Activated B cell treated with CpG ODN at 0.5 μM for 24 hours (primary cell): ENCODE results near the gene HYDIN. TPM values are rescaled to one million over a fixed set of nuclear protein-coding genes. Genes with fewer than 3 reads are reported as not detected.

Experiments used
- ATAC-seq: fragments of 200-7000 bp; cut with Tn5 transposase; one replicate; pipeline ENCODE4 v1.10.0; 2021; ENCODE audit warnings: low read depth, mild to moderate bottlenecking, moderate library complexity
- CTCF ChIA-PET: fragments of 350-600 bp; sonication (Branson Sonifier 250); formaldehyde crosslinking; loops from one replicate; lab custom pipeline; 2021; ENCODE audit warnings: antibody characterized with exemption; lab: Charles Lee
- POLR2A ChIA-PET: fragments of 350-600 bp; sonication (Branson Sonifier 250); formaldehyde crosslinking; loops from one replicate; lab custom pipeline; 2021; ENCODE audit warnings: antibody characterized with exemption; lab: Charles Lee
- DNase-seq: peaks from one replicate; pipeline ENCODE4 v3.0.0; 2022
- H3K27ac Mint-ChIP-seq: one replicate; pipeline ENCODE4 v1.8.0; 2020; ENCODE audit warnings: mixed read lengths
- H3K27me3 Mint-ChIP-seq: one replicate; pipeline ENCODE4 v1.8.0; 2021; ENCODE audit warnings: mixed read lengths
- H3K36me3 Mint-ChIP-seq: one replicate; pipeline ENCODE4 v1.8.0; 2021; ENCODE audit warnings: low read depth, mixed read lengths
- H3K4me1 Mint-ChIP-seq: one replicate; pipeline ENCODE4 v1.8.0; 2021; ENCODE audit warnings: mixed read lengths
- H3K4me3 Mint-ChIP-seq: one replicate; pipeline ENCODE4 v1.8.0; 2020; ENCODE audit warnings: mild to moderate bottlenecking, mixed read lengths
- H3K9me3 Mint-ChIP-seq: one replicate; pipeline ENCODE4 v1.8.0; 2020; ENCODE audit warnings: mixed read lengths
- intact Hi-C: fragments of 100-400 bp; cut with micrococcal nuclease; formaldehyde crosslinking; loops from one replicate; pipeline ENCODE4 v1.15.1; 2024
- total RNA-seq: library from RNA; stranded (reverse); gene quantifications from 2 replicates; pipeline ENCODE4 v1.2.3, GENCODE V29; 2022
- TF ChIP-seq, protein P1 (sequence below): fragments of 200-600 bp; IDR thresholded peaks from one replicate; pipeline ENCODE4 v1.8.0; 2022; ENCODE audit warnings: antibody characterized with exemption, mild to moderate bottlenecking

HYDIN gene
- total RNA-seq, 1 donor from 2014 or later = not detected

DNA sequence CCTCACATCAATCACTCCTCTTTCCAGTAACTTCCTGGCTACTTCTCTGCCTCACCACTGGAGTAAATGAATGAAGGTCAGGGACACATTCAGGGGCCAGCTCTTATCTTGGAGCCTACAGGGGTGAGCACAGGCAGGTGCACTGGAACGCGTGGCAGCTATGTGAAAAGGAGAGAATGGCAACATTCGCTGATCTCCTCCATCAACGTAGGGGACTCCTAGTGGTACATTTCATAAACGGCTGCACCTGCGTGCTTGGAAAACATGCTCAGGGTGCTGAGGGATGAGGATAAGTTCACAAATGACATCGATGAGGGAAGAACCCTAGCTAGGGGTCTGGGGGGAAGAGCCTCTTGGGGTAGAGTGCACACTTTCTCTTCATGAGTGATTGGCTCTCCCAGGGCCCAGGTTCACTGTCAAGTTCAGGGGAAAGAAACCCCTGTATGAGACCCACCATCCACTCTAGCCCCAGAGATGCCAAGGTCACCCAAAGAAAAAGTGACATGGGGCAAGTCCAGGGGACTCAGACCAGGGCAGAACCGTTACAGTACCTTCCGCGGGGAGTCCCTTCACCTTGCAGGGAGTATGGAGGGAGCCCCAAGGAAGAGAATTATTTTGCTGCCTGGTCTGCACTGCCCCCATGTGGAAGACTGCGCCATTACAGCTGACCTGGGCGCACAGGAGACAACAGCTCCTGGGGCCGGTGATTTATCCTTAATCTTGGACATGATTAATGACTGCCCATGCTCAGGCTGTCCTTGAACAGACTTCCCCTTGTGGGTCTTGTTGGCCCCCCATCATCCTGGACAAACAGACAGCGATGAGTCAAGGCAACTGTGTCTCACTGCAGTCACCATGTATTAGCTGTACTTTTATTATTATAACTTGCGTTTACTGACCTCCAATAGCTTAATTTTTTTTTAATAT is 459.6 kb downstream of the HYDIN start:
- Mint-ChIP-seq H3K27ac (no peak overlapping the region), H3K36me3 (peaks cover 74% of the 10 kb centered on the region), H3K27me3 (no peaks in the 10 kb centered on the region), H3K4me1 (no peaks in the 10 kb centered on the region), H3K4me3 (no peak overlapping the region), H3K9me3 (no peaks in the 10 kb centered on the region)
- peak; percentile 36 for DNase-seq
- ChIA-PET CTCF (interaction anchor here (0.7 to 1.9 kb wide), 12 partner anchors 8 to 729 kb away, joined by 3 to 12 read pairs (median 3); no protein-coding TSS in a partner anchor), POLR2A (interaction anchor here (0.6 to 1.5 kb wide), 3 partner anchors 30 to 1322 kb away, joined by 3 to 6 read pairs (median 4); partner anchors contain the start of genes TXNL4B and VAC14)
- peak; percentile 67 for ATAC-seq
- TF ChIP-seq, protein P1, sequence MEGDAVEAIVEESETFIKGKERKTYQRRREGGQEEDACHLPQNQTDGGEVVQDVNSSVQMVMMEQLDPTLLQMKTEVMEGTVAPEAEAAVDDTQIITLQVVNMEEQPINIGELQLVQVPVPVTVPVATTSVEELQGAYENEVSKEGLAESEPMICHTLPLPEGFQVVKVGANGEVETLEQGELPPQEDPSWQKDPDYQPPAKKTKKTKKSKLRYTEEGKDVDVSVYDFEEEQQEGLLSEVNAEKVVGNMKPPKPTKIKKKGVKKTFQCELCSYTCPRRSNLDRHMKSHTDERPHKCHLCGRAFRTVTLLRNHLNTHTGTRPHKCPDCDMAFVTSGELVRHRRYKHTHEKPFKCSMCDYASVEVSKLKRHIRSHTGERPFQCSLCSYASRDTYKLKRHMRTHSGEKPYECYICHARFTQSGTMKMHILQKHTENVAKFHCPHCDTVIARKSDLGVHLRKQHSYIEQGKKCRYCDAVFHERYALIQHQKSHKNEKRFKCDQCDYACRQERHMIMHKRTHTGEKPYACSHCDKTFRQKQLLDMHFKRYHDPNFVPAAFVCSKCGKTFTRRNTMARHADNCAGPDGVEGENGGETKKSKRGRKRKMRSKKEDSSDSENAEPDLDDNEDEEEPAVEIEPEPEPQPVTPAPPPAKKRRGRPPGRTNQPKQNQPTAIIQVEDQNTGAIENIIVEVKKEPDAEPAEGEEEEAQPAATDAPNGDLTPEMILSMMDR = no peak
- intact Hi-C loops = loop anchor here (2.0 to 10.0 kb wide), 2 partner anchors 588 to 606 kb away; partner anchors contain the start of gene CALB2

- Mint-ChIP-seq H3K27ac (no peak overlapping the region), H3K36me3 (peaks cover 67% of the 10 kb centered on the region), H3K4me1 (no peaks in the 10 kb centered on the region), H3K4me3 (no peak overlapping the region), H3K27me3 (no peaks in the 10 kb centered on the region), H3K9me3 (no peaks in the 10 kb centered on the region)
- TF ChIP-seq, protein P1 = no peak
- POLR2A ChIA-PET = no interaction called here
- CTCF ChIA-PET = interaction anchor here (0.7 to 1.2 kb wide), 2 partner anchors 8 to 28 kb away, joined by 3 read pairs; no protein-coding TSS in a partner anchor
- DNase-seq (no peak), ATAC-seq (no peak)
- intact Hi-C loops = loop anchor here (2.0 to 10.0 kb wide), 2 partner anchors 589 to 605 kb away; partner anchors contain the start of gene CALB2
Measured at GRCh38 chr16:70770291-70770625, 460.3 kb downstream of the HYDIN start.

DNA sequence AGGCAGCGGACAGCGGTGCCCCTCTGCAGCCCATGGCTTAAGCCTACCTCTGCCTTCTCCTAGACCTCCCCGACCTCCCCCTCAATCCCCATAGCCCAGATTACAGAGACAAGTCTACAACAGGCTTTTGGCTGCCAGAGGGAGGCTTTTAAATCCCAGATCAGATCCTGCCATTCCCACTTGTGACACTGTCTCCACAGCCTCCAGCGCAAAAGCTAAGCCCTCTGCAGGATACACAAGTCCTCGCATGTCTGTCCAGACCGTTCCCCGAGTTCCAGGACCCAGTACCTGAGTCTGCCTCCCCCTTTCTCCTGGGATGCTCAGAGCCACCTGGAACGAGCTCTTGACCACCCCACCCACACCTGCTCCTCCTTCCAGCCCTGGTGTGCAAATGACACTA is 460.8 kb downstream of the HYDIN start:
- Mint-ChIP-seq H3K27ac (no peak overlapping the region), H3K4me3 (no peak overlapping the region), H3K36me3 (peaks cover 65% of the 10 kb centered on the region), H3K27me3 (no peaks in the 10 kb centered on the region), H3K4me1 (no peaks in the 10 kb centered on the region), H3K9me3 (no peaks in the 10 kb centered on the region)
- intact Hi-C loops = loop anchor here (2.0 to 10.0 kb wide), 2 partner anchors 589 to 605 kb away; partner anchors contain the start of gene CALB2
- CTCF ChIA-PET = interaction anchor here (0.7 to 1.2 kb wide), 2 partner anchors 9 to 28 kb away, joined by 3 read pairs; no protein-coding TSS in a partner anchor
- TF ChIP-seq, protein P1 = no peak
- POLR2A ChIA-PET = no interaction called here
- DNase-seq = no peak
- no peak for ATAC-seq

GRCh38 chr16:70769131-70769530 is 461.4 kb downstream of the HYDIN start:
- ChIA-PET POLR2A (no interaction called here), CTCF (interaction anchor here (1.2 kb wide), 1 partner anchor 29 kb away, joined by 3 read pairs; no protein-coding TSS in a partner anchor)
- Mint-ChIP-seq H3K4me3 (no peak overlapping the region), H3K27ac (no peak overlapping the region), H3K36me3 (peaks cover 67% of the 10 kb centered on the region), H3K9me3 (no peaks in the 10 kb centered on the region), H3K4me1 (no peaks in the 10 kb centered on the region), H3K27me3 (no peaks in the 10 kb centered on the region)
- intact Hi-C loops = no loop called here
- DNase-seq (no peak), ATAC-seq (no peak)
- TF ChIP-seq, protein P1 = no peak

DNA sequence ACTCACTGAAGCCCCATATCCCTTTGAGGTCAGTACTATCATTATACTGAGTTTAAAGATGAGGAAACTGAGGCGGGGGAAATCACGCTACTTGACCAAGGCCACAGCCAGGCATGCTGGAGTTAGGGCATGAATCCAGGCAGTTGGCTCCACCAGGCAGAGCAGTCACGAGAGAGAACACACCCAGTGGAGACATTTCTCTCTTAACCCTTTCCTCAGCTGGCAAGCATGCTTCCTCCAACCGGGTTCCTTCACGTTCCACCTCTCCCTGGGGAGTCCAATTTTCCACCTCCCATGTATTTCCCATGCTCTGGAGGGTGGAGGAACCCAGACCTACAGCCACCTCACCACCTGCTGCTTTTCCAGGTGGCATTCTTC is 462.3 kb downstream of the HYDIN start:
- Mint-ChIP-seq H3K27me3 (no peaks in the 10 kb centered on the region), H3K36me3 (peaks cover 61% of the 10 kb centered on the region), H3K4me1 (no peaks in the 10 kb centered on the region), H3K9me3 (no peaks in the 10 kb centered on the region), H3K27ac (no peak overlapping the region), H3K4me3 (no peak overlapping the region)
- DNase-seq = no peak
- POLR2A ChIA-PET = no interaction called here
- TF ChIP-seq, protein P1 = no peak
- CTCF ChIA-PET = no interaction called here
- intact Hi-C loops = no loop called here
- no peak for ATAC-seq
